GM12865 (cell line): Measurements from ENCODE around the gene PTPRK.

Source experiments
- DNase-seq: peaks from one replicate; pipeline ENCODE4 v3.0.0; 2010; ENCODE audit warnings: low read depth
- H3K4me3 ChIP-seq: 2 replicates; pipeline ENCODE4 v1.5.1; 2011; ENCODE audit warnings: mild to moderate bottlenecking, low read depth, low read length, control low read depth
- TF ChIP-seq, protein P1 (sequence below): IDR thresholded peaks from 2 replicates; pipeline ENCODE4 v1.5.1; 2011; ENCODE audit warnings: low read length, control low read depth, low read depth, inconsistent platforms; ENCODE audit not compliant: insufficient read depth; ENCODE audit errors: missing control alignments

The PTPRK gene

DNA sequence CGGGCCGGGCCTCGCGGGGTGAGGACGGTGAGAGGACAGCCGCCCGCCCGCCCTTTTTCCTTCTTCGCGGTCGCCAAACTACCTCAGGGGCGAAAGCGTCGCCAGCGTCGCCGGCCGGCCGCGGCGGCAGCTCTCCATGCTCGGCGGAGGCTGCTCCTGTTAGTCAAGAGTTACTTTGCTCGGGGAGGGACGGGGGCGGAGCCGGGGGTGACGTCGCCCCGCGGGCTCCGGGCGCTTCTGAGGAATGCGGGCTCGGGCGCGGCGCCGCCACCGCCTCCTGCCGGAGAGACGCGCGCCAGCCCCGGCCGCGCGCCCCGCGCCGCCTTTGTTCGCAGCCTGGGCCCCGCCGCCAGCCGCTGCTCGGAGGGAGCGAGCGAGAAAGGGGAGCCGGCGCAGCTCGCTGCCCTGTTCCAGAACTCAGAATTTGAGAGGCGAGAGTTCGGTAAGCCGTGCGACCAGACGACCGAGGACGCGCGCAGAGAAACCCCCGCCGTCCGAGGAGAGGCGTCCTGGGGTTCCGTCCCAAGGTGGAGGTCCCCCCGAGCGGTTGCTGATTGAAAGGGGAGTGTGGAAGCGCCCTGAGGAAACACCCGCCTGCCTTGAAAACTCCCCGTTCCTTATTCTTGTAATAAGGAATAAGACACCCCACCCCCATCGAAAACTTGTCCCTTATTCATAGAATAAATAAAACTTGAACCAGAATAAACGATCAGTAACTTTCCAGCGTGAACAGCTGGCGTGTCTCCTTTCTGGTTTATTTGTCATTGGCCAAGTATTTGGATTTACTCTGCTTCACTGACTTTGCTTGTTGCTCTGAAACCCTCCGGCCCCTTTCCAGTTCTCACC is at the start of gene PTPRK:
Gene PTPRK (minus strand): TSS at position 164 of the 846 bp plus-strand sequence. CDS start 241 bp downstream, outside the sequence.
- DNase-seq: peak; percentile 87
- H3K4me3 ChIP-seq: peak within 1 kb of the TSS; percentile 68
- TF ChIP-seq, protein P1, sequence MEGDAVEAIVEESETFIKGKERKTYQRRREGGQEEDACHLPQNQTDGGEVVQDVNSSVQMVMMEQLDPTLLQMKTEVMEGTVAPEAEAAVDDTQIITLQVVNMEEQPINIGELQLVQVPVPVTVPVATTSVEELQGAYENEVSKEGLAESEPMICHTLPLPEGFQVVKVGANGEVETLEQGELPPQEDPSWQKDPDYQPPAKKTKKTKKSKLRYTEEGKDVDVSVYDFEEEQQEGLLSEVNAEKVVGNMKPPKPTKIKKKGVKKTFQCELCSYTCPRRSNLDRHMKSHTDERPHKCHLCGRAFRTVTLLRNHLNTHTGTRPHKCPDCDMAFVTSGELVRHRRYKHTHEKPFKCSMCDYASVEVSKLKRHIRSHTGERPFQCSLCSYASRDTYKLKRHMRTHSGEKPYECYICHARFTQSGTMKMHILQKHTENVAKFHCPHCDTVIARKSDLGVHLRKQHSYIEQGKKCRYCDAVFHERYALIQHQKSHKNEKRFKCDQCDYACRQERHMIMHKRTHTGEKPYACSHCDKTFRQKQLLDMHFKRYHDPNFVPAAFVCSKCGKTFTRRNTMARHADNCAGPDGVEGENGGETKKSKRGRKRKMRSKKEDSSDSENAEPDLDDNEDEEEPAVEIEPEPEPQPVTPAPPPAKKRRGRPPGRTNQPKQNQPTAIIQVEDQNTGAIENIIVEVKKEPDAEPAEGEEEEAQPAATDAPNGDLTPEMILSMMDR: peak; percentile 46

DNA sequence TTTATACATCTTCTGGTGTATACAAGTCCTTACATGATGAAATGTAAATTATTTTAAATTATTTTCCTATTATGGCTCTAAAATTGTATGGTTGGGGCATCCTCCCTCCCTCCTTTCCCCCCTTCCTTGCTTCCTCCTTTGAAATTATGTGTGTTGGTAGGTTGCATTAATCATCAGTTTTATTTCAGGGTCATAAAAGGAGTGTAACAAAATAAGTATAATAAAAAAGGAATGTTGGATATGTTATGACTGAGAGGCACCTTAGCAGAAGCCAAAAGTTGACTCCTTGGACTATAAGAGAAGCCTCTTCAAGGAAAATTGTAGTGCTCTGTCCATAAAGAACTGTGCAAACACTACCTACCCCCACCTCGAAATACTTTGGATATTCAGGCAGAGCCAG is 46.6 kb upstream of the PTPRK start:
- DNase-seq: no peak
- TF ChIP-seq, protein P1: no peak
- H3K4me3 ChIP-seq: no peak overlapping the region

DNA sequence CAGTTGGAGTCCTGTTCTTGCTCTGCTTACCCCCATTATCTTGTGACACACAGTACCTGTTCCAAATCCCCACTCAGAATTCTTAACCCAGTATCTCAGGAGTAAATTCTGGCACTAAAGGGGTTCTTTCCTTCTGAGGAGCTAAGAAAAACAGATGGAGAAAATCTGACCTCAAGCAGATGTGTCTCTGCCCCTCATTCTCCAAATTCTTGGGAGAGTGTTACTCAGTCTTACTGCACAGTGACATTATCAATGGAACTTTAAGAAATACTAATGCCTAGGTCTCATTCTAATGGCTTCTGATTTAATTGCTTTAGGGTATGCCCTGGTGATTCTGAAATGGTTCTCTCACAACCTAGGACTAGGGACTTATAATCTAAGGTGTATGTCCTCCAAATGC is 40.6 kb upstream of the PTPRK start:
- TF ChIP-seq, protein P1: no peak
- no peak overlapping the region for H3K4me3 ChIP-seq
- DNase-seq: no peak

DNA sequence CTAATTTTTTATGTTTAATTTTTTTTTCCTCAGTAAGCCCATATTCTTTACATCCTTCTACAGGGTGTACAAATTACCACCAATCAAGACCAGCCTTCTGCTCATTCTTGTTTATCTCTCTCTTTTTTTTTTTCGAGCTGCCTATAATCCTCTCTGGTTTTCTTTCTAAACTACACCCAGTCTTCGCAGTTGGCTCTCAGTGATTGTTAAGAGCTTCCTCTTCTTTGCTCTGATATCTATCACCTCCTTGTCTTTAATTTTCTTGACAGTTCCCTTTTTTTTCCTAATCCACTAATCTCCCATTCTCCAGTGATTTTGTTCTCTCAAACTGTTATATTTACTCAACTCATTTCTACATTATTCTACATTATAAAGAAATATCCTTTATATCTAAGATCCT is 38.5 kb upstream of the PTPRK start:
- DNase-seq: no peak
- no peak overlapping the region for H3K4me3 ChIP-seq
- TF ChIP-seq, protein P1: no peak

DNA sequence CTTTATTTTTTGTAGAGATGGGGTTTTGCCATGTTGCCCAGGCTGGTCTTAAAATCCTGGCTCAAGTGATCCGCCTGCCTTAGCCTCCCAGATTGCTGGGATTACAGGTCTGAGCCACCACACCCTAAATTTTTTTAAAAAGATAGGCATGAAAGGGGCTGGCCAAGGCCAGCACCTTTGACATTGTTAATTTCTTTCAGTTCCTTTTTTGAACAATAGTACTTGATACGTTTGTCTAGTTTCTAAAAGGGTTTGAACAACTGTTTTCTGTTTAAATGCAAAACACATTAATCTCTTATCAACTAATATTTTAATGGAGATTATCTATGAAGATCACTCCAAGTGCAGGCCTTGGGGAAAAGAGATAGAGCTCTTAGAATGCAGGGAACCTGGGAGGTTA is 37.6 kb upstream of the PTPRK start:
- peak; percentile 4 for DNase-seq
- TF ChIP-seq, protein P1: no peak

DNA sequence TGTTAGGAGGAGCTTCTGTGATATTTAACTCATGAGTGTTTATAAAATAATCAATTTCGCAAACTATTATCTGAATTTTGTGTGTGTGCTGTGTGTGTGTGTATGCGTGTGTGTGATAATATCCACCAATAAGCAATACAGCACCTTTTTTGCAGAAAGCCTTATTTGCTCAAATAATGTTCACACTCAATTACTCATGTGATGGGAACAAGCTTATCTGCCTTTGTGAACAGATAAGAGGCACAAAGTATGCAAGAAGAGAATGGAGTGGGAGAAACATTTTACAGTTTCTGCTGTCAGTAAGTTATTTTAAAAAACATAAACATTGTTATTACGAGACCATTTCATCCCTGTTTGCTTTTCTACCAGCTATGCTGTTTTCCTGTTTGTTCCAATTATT is 36.7 kb upstream of the PTPRK start:
- no peak for DNase-seq
- TF ChIP-seq, protein P1: no peak
- no peak overlapping the region for H3K4me3 ChIP-seq

More for the DNA sequence above, 37.6 kb upstream of the PTPRK start:
- H3K4me3 ChIP-seq: no peak overlapping the region
